ENCODE measurements around the gene TBX2.
"Not testable (repeated sequence)": the region's sequence is repeated elsewhere in the genome, so short reads cannot be mapped to it uniquely, and the experiment has no call there.

Gene TBX2

DNA sequence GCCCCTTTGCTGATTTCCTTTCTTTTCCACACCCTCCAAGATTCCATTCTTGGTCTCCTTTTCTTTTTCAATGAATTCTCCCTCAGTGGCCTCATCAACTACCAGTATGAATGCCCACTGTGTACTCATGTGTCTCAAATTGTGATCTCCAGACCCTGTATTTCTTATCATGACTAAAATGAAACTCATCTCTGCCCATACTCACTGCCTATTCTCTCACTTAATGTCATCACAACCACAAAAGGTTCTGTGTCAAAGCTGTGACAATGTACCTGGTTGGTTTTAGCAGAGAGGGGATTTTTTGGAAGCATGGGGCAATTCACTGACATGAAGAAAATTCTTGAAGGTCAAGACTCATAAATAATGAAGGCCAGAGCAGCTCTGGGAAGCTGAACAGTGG lies 41.1 kb downstream of the TBX2 start:
- peak; percentile 70 for DNase-seq

DNA sequence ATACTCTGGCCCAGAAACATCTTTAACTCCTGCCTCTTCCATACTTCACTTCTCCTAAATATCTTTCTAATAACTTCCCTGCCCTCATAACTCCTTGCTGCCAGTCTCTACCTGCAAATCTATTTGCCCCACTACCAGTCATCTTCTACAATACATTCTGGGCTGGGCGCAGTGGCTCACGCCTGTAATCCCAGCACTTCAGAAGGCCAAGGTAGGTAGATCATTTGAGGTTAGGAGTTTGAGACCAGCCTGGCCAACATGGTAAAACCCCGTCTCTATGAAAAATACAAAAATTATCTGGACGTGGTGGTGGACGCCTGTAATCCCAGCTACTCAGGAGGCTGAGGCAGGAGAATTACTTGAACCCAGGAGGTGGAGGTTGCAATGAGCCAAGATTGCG lies 41.9 kb downstream of the TBX2 start:
- not testable (repeated sequence) for DNase-seq

DNA sequence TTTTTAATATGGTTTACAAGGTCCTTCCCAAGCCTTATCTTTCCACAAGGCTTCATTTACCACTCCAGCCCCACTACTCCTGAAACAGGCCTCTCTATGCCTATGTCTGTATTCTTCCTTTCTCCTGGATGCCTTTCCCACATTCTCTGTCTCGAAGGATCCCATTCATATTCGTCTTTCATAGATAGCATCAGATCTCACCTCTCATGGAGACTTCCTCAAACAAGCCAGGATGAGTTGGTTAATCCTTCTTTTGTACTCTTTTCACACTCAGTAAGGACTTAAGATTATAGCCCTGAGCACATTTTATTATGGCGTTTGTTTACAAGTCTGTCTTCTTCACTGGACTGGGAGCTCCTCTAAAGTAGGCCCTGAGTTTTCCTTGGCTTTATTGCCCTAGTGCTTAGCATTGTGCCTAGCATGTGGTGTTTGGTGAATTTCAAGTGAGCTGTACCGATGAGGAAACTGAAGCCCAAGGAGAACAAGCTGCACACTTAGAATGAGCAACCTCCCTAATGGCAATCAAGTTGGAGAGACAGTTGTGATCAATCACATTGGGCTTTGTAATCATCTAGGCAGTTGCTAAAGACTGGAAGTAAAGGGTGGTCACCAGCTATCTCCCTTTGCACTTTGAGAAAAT lies 42.6 kb downstream of the TBX2 start:
- no peak for DNase-seq

DNA sequence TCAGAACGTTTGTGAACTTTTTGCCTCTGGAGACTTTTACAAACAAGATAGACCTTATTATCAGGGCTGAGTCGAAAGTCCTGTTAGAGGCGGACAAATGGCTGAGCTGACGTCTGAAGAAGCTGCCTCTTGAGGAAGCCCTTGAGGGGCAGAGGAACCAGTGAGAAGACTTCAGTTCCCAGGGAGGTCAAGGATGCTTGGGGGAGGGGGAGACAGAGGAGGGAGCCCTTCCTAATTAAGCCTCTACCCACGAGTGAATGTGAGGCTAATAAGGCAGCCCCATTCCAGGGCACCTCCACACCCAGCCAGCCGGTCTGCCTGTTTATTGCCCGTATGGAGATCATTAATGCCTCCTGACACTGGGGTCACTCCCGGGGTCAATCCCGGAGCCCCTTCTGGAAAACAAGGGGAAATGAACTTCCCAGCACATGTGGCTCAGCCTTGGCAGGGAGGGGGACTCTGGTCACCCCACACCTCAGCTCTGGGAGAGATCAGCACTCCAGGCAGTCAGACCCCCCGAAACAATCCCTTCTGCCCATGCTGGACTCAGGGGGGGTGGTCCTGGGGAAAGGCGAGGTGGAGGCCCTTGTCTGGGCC lies 43.3 kb downstream of the TBX2 start:
- no peak for DNase-seq

DNA sequence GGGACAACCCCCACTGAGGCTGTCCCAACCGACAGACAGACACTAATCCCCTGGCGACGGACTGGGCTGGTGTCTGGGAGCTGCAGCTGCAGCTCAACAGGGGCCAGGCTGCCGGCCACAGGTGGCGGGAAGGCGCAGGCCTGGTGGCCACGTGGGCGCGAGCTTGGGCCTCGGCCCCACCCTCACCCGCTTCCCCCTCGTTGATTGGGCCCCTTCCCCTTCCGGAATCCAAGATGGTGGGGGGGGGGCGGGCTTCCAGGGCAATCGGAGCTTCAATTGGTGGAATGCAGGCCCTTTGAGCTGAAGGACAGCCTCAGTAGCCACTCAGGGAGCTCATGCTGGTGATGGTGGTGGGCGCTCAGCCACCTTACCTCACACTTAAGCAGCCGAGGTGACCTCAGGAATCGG lies 43.8 kb downstream of the TBX2 start:
- DNase-seq = no peak

DNA sequence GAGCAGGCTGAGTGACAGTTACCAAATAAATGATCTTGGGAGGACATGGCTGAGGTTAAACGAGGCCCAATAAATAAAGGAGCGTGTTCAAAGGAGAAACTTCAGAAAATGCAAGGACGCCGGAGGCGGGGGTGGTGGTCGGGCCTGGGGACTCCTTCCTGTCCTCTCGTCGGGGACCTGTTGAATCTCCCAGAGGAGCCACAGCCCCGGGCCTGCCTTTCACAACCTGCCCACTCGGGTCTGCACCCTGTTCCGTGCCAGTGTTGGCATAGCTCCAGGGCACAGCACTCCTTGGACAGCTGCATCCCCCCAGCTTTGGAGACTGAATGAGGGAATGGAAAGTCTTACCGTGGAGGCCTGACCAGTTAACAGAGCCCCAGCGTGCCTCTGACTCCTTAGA lies 44.4 kb downstream of the TBX2 start:
- no peak for DNase-seq

DNA sequence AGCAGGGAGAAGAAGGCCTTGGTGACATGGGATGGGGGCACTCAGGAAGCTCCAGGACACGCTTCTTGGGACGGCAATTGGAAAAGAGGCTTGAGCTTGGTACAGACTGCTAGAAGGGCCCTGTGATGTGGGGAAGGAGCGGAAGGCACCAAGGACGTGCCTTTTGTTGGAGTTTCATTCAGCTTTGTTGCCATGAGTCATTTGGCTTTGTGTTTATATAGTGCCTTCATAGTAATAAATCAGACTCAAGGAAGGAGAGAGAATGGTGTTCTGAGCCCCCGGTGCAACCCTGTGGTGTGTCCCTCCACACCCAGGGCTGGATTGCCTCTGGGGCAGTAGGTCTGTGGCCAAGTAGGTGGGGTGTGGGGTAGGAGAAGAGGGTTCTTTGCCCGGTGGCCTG lies 45.2 kb downstream of the TBX2 start:
- DNase-seq = no peak

DNA sequence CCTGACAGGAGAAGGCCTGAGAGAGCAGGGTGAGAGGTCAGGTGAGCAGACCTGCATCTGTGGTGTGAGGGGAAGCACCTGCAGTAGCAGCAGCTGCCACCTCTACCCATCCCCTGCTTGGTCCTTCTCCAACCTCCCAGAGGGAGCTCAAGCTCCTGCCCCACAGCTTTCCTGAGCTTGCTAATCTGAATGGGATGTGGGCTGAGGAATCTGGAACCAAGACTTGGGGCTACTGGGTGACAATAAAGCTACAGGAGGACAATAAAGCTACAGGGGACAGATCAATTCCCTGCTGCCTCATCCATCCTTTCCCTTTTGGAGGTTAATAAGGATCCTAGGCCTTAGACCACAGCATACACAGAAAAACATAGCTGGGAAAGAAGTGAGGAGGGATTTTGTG lies 47.7 kb downstream of the TBX2 start:
- DNase-seq = no peak

DNA sequence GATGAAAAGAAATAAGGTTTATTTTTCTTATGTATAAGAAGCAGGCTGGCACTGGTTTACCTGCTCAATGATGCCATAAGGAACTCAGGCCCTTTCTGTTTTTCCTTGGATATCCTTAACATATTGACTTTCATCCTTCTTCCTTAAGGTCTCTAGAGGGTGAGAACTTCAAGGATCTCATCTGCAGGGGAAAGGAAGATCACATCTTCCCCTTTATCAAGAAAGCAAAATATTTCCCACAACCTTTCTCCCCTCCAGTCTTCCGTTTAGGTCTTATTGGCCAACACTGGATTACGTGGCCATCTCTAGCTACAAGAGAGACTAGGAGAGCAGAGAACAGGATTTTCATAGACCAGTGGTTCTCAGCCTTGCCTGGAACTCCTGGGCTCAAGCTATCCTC lies 48.4 kb downstream of the TBX2 start:
- no peak for DNase-seq

DNA sequence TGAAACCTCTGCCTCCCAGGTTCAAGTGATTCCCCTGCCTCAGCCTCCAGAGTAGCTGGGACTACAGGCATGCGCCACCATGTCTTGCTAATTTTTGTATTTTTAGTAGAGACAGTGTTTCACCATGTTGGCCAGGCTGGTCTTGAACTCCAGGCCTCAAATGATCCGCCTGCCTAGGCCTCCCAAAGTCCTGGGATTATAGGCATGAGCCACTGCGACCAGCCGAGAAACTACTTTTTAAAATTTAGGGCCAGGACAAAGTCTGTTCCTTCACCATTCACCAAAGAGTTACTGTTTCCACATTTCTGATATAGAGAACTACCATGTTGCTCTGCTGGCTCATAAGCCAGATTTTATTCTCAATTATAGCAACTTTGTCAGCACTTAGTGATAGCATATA lies 49.5 kb downstream of the TBX2 start:
- DNase-seq = not testable (repeated sequence)

DNA sequence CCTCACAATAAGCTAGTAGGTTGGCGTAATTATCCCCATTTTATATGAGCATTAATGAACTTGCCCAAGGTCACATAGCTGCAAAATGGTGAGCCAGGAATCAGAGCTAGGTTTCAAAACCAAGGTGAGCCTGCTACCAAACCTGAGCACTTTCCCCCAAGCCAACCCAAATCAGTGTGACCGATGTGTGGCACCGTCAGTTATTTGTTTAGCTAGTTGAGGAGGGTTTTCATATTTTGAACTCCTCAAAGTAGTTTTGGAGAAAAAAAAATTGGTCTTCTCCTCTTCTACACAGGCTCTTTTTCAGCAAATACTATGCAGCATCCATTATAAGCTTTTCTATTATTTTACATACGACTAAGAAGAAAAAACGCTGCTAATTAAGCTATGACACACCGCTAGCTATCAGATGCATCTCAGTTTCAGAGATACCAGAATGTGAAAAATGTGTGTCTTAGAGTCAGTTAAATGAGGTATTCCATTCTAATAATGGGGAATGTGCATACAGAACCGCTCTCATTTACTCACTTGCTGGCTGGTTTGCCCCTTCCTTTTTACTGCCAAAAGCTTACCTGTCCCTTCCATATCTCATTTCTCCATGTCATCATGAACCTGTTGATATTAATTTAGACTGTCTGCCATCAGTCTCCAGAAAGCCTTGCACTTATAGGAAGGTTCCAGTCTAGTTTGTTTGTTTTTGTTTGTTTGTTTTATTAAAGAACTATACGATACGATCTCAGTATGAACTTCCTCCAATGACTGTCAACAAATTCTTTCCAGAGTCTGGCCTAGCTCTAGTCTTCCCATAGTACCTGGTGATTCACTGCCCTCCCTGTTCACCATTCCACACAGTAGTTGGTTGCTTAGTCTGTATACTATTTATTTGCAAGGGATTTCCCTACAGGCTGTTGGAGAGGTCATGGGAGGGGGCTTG lies 50.3 kb downstream of the TBX2 start:
- DNase-seq = no peak

DNA sequence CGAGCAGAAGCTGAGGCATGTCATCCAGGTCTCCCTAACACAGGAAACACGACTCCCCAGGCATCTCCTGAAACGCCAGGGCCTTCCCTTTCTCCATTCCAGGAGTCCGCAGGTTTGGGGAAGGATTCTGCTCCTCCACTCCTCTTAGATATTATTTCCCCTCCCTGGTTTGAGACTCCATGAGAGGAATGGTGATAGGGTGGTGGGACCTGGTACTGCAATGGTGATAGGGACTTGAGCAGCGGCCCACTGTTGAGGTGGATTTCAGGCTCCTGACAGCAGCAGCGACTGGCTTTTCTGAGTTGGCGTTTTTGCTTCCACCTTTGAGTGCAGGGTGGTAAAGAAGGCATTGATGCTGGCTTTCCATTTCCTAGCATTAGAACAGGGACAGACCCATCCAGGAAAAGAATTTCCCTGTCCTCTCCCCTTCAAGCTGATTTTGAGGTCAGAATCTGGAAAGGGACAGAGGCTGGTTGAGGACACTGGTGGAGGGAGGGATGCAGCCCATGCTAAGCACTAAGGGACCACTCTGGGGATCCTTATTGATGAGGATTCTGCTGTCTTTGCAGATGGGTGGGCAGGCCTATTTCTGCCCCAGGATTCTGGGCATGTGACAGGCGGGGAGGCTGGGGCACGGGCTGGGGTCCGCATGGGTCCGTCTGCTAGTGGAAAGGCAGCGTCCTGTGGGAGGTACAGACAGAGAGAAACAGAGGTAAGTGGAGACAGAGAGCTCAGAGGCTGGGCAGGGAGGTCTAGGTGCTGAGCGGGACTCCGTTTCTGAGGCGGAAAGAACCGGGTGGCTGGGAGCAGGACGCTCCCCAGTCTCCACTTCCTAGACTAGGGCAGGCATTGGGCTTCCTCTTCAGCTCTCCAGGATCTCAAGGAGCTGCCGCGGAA lies 51.2 kb downstream of the TBX2 start:
- DNase-seq = no peak

DNA sequence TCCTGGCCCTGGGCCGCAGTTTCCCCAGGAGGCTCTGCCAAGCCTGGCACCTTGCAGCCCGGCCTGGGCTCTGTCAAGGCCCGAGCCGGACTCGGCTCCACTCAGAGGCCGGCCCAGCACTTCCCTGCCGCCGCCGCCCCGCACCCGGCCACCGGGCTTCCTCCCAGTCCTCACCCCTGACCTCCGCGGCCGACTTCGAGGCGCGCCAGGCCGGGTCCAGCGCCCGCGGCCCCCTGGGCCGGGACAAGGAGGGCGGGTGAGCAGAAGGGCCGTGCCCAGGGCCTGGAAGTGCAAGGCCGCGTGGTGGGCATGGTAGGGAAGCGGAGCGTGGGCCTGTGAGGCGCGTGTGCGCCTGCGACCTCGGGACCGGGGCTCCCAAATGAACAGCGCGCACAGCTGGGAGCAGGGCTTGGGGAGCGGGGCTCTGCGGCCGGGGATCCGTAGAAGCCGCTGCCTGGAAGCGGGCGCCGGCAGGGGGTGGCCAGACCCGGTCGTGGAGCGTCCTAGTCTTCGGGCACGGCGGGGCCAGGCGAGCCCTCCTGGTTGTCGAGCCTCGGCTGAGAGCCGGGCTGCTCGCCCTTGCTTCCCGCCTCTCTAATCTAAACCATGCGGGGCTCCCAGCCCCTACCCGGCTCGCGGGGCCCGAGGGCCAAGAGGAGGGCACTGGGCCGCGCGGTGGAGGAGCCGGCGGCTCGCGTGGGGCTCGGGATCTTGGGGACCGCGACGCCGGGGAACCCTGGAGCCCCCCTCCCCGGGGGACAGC lies 52.1 kb downstream of the TBX2 start:
- no peak for DNase-seq

DNA sequence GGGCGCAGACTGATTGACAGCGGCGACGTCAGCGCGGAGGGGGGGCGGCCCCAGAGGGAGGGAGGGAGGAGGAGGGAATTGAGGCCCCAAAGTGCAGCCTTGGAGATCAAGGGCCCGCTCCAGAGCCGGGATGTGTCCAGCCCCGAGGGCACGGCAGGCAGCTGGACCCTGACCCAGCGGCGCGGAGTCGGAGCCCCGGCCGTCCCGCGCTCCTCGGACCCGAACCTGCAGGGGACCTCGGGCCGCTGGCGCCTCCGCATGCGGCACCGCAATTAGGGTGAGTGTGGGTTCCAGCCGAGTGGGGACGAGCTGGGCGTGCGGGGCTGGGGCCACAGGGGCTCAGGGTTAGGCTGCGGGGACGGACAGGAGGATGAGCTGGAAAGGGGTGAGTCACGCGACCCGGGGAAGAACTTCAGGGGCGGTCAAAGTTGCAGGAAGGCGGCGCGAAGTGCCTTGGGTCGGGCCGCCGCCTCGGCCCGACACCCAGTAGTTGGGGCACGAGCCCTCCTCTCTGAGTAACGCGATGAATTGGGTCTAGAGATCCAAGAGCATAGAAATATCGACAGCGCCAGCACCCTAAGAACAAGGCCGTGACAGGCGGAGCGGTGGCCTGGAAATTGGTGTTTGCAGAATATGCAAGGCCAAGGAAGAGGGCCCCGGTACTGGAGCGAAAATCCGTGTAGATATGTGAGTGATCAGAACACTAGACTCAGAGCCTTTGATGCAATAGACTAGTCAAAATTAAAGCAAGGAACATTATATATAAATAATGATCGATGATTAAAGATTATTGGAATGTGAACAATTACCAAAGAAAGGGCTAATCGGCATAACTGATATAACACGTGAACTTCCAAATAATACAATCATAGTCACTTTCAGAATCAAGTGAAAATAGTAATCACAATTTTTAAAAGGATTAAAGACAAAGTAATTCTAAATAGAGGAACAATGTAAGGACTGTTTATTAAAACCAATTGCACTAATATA lies 53.0 kb downstream of the TBX2 start, which contains the start of gene TBX4:
Gene TBX4 (plus strand): TSS at position 122 of the 990 bp plus-strand sequence. CDS start 4,069 bp downstream, outside the sequence.
- DNase-seq = no peak

DNA sequence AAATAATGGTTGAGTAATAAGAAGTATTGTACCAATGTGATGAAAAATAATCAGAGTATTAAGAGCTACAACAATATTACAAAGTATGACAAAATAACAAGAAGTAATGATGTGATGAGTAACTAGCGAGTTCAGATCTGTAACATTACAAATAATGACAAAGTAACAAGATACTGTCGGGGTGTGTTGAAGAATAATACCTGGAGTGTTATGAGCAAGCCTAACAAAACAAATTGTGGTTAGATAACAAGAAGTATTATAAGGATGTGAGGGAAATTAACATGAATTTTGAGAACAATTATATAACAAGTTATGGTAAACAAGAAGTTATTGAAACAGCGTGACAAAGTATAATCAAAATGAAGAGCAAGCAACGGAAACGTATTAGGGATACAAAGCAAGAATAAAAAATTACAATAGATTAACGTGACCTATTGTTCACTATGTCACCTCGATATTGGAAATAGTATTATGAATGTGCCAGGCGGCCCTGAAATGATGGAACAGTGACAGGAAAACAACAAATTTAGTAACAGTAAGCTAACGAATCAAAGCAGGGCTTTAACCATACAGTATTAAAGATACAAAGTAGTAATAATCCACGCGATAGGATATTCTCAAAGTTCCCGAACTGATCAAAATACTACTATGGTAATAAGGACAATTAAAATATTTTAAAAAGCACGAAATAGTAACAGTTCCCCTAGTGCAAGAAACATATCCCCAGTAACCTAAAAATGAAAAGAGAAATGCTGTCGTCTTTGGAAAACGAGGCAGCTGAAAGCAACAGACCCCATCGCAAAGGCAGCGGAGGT lies 54.1 kb downstream of the TBX2 start:
- DNase-seq = no peak

DNA sequence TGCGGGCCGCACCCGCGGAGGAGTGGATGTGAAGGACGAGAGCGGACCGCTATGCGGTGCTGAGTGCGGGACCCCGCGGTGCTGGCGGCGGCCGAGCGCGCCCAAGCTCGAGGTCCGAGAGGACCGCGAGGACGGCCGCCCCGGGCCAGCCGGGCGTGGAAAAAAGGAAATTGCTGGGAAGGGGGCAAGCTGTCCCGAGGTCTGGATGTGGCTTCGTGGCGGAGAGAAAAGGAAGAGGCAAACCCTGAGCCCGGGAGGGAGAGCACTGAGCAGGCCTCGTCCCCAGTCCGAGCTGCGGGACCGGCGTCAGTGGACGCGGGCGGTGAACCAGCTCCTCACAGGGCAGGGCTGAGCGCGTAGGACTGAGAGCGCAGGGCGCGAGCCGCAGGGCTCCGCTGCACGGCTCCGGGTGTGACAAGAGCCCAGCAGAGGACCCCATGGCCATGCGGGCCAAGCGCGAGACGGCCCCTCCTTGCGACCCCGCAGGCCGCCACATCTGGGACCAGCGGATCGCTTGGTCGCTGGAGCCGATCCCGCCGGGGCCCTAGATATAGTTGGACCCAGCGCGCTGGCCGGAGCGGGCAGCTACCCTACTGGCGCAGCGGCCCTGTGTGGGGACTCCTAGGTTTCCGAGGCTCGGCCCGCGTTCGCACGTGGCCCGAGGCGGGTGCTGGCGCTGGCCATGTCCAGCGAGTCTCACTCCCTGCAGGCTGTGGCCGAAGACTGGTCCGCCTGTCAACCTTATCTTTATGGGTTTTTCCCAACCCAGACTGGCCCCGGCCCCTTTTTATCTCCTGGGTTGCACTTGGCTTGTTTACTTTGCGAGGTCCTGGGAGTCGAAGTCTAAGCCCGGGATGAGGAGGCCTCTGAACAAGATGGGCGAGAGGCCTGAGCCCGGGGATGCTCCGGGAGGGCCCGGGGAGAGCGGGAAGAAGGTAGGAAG lies 55.0 kb downstream of the TBX2 start:
- no peak for DNase-seq

DNA sequence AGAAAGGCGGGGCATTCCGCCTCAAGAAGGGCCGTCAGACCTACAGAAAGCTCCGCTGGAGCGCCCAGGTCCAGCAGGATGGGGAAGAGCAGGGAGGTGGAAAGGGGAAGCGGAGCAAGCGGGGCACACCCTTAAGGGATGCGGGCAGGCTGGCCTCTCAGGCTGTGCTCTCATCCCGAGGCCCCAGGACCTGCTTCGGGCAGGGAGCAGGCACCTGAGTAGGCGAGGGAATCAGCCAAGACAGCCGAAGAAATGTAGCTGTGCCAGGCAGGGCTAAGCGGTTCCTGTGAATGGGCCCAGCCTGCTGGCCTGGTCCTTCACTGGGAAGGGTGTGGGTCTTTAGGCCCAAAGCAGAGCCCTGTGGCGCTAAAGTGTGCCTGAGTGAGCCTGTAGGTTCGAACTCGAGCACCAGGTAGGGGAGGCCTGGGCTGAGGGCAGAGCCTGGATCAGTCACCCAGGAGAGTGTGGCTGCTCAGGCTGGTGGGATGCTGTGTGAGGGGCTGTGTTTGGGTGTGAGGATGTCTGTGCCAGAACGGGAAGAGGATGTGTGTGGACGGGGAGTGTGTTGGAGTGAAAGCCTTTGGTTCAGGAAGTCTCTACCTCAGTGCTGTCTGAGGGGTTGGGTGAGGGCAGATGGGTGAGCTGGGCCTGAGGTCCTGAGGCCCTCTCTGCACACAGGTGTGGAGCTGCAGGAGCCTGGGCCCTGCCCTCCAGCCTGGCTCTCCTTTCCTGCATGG lies 55.8 kb downstream of the TBX2 start:
- DNase-seq = no peak

Data from activated CD4-positive, alpha-beta T cell treated with anti-CD3 and anti-CD28 coated beads, Interleukin-2, amount 50 U/mL, for 16 hours (primary cell).